HEK293 (cell line): ENCODE data around the gene PLCL1.

Experiments
- CTCF ChIA-PET: fragments of 350-600 bp; formaldehyde crosslinking; extraction: SDS; loops from one replicate; lab custom pipeline; 2021; ENCODE audit warnings: antibody characterized with exemption; lab: Yijun Ruan, JAX
- POLR2A ChIA-PET: fragments of 300-600 bp; formaldehyde crosslinking; extraction: SDS; loops from one replicate; lab custom pipeline; 2020; ENCODE audit warnings: antibody characterized with exemption, inconsistent platforms; lab: Yijun Ruan, JAX
- H3K27ac ChIP-seq: fragments of 200-500 bp; sonication (Bioruptor generic); 2 replicates; pipeline ENCODE4 v1.5.1; 2014; ENCODE audit warnings: low read depth, low read length, control low read depth, inconsistent platforms; ENCODE audit errors: extremely low read depth
- H3K36me3 ChIP-seq, 2 experiments: fragments of 200-500 bp in 1 of 2; sonication (Bioruptor generic) in 1 of 2; 1 replicate in 1 of 2; 2 replicates in 1 of 2; pipeline ENCODE4 v1.5.1; 2014 to 2017; ENCODE audit warnings: inconsistent platforms in 2 of 2, low read length in 2 of 2; ENCODE audit not compliant: control insufficient read depth in 2 of 2, insufficient read depth in 1 of 2
- H3K4me1 ChIP-seq: fragments of 200-500 bp; sonication (Bioruptor generic); 2 replicates; pipeline ENCODE4 v1.5.1; 2014; ENCODE audit warnings: mild to moderate bottlenecking, low read length, inconsistent platforms; ENCODE audit not compliant: control insufficient read depth, insufficient read depth
- H3K4me3 ChIP-seq: 2 replicates; pipeline ENCODE4 v1.5.1; 2011; ENCODE audit warnings: low read depth, mild to moderate bottlenecking, control low read depth, low read length, moderate library complexity
- H3K9me3 ChIP-seq: fragments of 200-500 bp; sonication (Bioruptor generic); 2 replicates; pipeline ENCODE4 v1.5.1; 2014; ENCODE audit warnings: low read depth, low read length, inconsistent platforms; ENCODE audit not compliant: control insufficient read depth, insufficient read depth
- GLI4 ChIP-seq: fragments of 450-650 bp; formaldehyde crosslinking; IDR thresholded peaks from 2 replicates; pipeline ENCODE4 v1.5.1; 2016; ENCODE audit warnings: missing biosample characterization, missing genetic modification characterization
- RBAK ChIP-seq: fragments of 450-650 bp; formaldehyde crosslinking; IDR thresholded peaks from 2 replicates; pipeline ENCODE4 v1.5.1; 2016; ENCODE audit warnings: missing biosample characterization, missing genetic modification characterization
- SETDB1 ChIP-seq: IDR thresholded peaks from one replicate; pipeline ENCODE4 v1.6.1; 2017; ENCODE audit warnings: mild to moderate bottlenecking, low read length, moderate library complexity, mixed read lengths; ENCODE audit not compliant: insufficient read length
- SP7 ChIP-seq: fragments of 450-650 bp; formaldehyde crosslinking; IDR thresholded peaks from 2 replicates; pipeline ENCODE4 v1.5.1; 2016; ENCODE audit warnings: missing biosample characterization, missing genetic modification characterization
- TRIM28 ChIP-seq: IDR thresholded peaks from 2 replicates; pipeline ENCODE4 v1.6.1; 2011; ENCODE audit warnings: low read length, control low read depth, borderline replicate concordance
- TSHZ1 ChIP-seq: fragments of 450-650 bp; formaldehyde crosslinking; IDR thresholded peaks from 2 replicates; pipeline ENCODE4 v1.5.1; 2016; ENCODE audit warnings: missing biosample characterization, missing genetic modification characterization, borderline replicate concordance
- ZBTB48 ChIP-seq: fragments of 450-650 bp; formaldehyde crosslinking; IDR thresholded peaks from 2 replicates; pipeline ENCODE4 v1.5.1; 2016; ENCODE audit warnings: missing biosample characterization, missing genetic modification characterization
- ZNF112 ChIP-seq: fragments of 450-650 bp; formaldehyde crosslinking; IDR thresholded peaks from 2 replicates; pipeline ENCODE4 v1.5.0; 2017; ENCODE audit warnings: missing biosample characterization, missing genetic modification characterization
- ZNF140 ChIP-seq: fragments of 450-650 bp; formaldehyde crosslinking; IDR thresholded peaks from 2 replicates; pipeline ENCODE4 v1.5.1; 2016; ENCODE audit warnings: missing biosample characterization, missing genetic modification characterization
- ZNF146 ChIP-seq: fragments of 450-650 bp; formaldehyde crosslinking; IDR thresholded peaks from 2 replicates; pipeline ENCODE4 v1.5.1; 2016; ENCODE audit warnings: missing biosample characterization, missing genetic modification characterization
- ZNF2 ChIP-seq: fragments of 450-650 bp; formaldehyde crosslinking; IDR thresholded peaks from 2 replicates; pipeline ENCODE4 v1.5.1; 2016; ENCODE audit warnings: missing biosample characterization, missing genetic modification characterization
- ZNF221 ChIP-seq: fragments of 450-650 bp; formaldehyde crosslinking; IDR thresholded peaks from 2 replicates; pipeline ENCODE4 v1.5.1; 2017; ENCODE audit warnings: missing biosample characterization, missing genetic modification characterization, borderline replicate concordance
- ZNF223 ChIP-seq: fragments of 450-650 bp; formaldehyde crosslinking; IDR thresholded peaks from 2 replicates; pipeline ENCODE4 v1.5.1; 2016; ENCODE audit warnings: missing biosample characterization, missing genetic modification characterization
- ZNF266 ChIP-seq: fragments of 450-650 bp; formaldehyde crosslinking; IDR thresholded peaks from 2 replicates; pipeline ENCODE4 v1.5.1; 2016; ENCODE audit warnings: missing biosample characterization, missing genetic modification characterization, low read depth
- ZNF341 ChIP-seq: fragments of 450-650 bp; formaldehyde crosslinking; IDR thresholded peaks from 2 replicates; pipeline ENCODE4; 2016; ENCODE audit warnings: low read depth, missing biosample characterization, missing genetic modification characterization
- ZNF416 ChIP-seq: fragments of 450-650 bp; formaldehyde crosslinking; IDR thresholded peaks from 2 replicates; pipeline ENCODE4 v1.5.1; 2016; ENCODE audit warnings: missing biosample characterization, missing genetic modification characterization
- ZNF426 ChIP-seq: fragments of 450-650 bp; formaldehyde crosslinking; IDR thresholded peaks from 2 replicates; pipeline ENCODE4 v1.5.1; 2017; ENCODE audit warnings: missing biosample characterization, missing genetic modification characterization, mild to moderate bottlenecking, inconsistent platforms, moderate library complexity
- ZNF530 ChIP-seq: fragments of 450-650 bp; formaldehyde crosslinking; IDR thresholded peaks from 2 replicates; pipeline ENCODE4 v1.5.1; 2016; ENCODE audit warnings: low read depth, missing biosample characterization, missing genetic modification characterization
- ZNF585B ChIP-seq: fragments of 450-650 bp; formaldehyde crosslinking; IDR thresholded peaks from 2 replicates; pipeline ENCODE4 v1.5.1; 2016; ENCODE audit warnings: missing biosample characterization, missing genetic modification characterization
- ZNF610 ChIP-seq: fragments of 450-650 bp; formaldehyde crosslinking; IDR thresholded peaks from 2 replicates; pipeline ENCODE4 v1.5.1; 2016; ENCODE audit warnings: missing biosample characterization, missing genetic modification characterization, borderline replicate concordance
- ZNF624 ChIP-seq: fragments of 450-650 bp; formaldehyde crosslinking; IDR thresholded peaks from 2 replicates; pipeline ENCODE4 v1.5.1; 2017; ENCODE audit warnings: missing biosample characterization, missing genetic modification characterization
- ZNF654 ChIP-seq: fragments of 450-650 bp; formaldehyde crosslinking; IDR thresholded peaks from 2 replicates; pipeline ENCODE4 v1.5.1; 2016; ENCODE audit warnings: low read depth, missing biosample characterization, missing genetic modification characterization
- ZNF768 ChIP-seq: fragments of 450-650 bp; formaldehyde crosslinking; IDR thresholded peaks from 2 replicates; pipeline ENCODE4 v1.5.1; 2018; ENCODE audit warnings: missing biosample characterization, mild to moderate bottlenecking, missing genetic modification characterization
- ZNF830 ChIP-seq: fragments of 450-650 bp; IDR thresholded peaks from 2 replicates; pipeline ENCODE4 v1.5.0; 2018; ENCODE audit warnings: missing biosample characterization, missing genetic modification characterization, low read depth, mild to moderate bottlenecking, moderate library complexity
- TF ChIP-seq, protein P1 (sequence below): fragments of 450-650 bp; formaldehyde crosslinking; IDR thresholded peaks from 2 replicates; pipeline ENCODE4 v1.5.1; 2017; ENCODE audit warnings: missing biosample characterization, missing genetic modification characterization

Gene PLCL1

GRCh38 chr2:198157314-198157713 is 352.9 kb downstream of the PLCL1 start:
- no peaks in the 10 kb centered on the region for H3K36me3 ChIP-seq
- ChIA-PET POLR2A (no interaction called here), CTCF (interaction anchor here (0.6 kb wide), 1 partner anchor 158 kb away, joined by 3 read pairs; no protein-coding TSS in a partner anchor)
- TF ChIP-seq ZNF223 (tag by site-specific recombination), result no peak
- TF ChIP-seq, protein P1, sequence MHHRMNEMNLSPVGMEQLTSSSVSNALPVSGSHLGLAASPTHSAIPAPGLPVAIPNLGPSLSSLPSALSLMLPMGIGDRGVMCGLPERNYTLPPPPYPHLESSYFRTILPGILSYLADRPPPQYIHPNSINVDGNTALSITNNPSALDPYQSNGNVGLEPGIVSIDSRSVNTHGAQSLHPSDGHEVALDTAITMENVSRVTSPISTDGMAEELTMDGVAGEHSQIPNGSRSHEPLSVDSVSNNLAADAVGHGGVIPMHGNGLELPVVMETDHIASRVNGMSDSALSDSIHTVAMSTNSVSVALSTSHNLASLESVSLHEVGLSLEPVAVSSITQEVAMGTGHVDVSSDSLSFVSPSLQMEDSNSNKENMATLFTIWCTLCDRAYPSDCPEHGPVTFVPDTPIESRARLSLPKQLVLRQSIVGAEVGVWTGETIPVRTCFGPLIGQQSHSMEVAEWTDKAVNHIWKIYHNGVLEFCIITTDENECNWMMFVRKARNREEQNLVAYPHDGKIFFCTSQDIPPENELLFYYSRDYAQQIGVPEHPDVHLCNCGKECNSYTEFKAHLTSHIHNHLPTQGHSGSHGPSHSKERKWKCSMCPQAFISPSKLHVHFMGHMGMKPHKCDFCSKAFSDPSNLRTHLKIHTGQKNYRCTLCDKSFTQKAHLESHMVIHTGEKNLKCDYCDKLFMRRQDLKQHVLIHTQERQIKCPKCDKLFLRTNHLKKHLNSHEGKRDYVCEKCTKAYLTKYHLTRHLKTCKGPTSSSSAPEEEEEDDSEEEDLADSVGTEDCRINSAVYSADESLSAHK (tag by site-specific recombination), result no peak
- peak; percentile 27; the same call in 1 of the 2 replicates for TF ChIP-seq TRIM28
- no peak for TF ChIP-seq ZNF146 (tag by site-specific recombination)
- peak; percentile 38 for TF ChIP-seq SETDB1
- peak; percentile 93 for TF ChIP-seq ZNF585B (tag by site-specific recombination)
- TF ChIP-seq ZNF610 (tag by site-specific recombination), result no peak
- no peak overlapping the region for H3K4me3 ChIP-seq
- no peaks in the 10 kb centered on the region for H3K9me3 ChIP-seq
- H3K27ac ChIP-seq, result no peak overlapping the region
- H3K4me1 ChIP-seq, result no peaks in the 10 kb centered on the region

DNA sequence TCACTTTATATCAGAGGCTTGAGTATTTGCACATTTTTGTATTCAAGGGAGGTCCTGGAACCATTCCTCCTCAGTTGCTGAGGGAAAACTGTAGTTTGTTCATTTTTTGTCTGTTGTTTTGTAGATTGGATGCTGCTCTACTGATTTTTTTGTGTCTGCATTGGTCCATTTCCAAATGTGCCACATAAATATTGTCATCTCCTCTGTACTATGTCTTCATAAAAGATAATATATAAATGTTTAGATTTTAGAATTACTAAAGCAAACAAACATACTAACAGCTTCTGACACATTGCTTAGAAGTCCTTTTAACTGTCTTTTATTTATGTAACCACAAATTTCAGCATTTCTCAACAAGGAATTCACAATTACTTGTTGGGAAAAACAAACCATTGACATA is 356.8 kb downstream of the PLCL1 start:
- TF ChIP-seq ZNF221 (tag by site-specific recombination), result no peak
- no peak for TF ChIP-seq ZNF2
- TF ChIP-seq ZBTB48, result no peak
- TF ChIP-seq ZNF146 (tag by site-specific recombination), result no peak
- TF ChIP-seq ZNF530 (tag by site-specific recombination), result no peak
- no peak for TF ChIP-seq ZNF341 (tag by site-specific recombination)
- TF ChIP-seq ZNF416, result no peak
- no peak for TF ChIP-seq TSHZ1
- TF ChIP-seq ZNF266 (tag by site-specific recombination), result no peak
- H3K4me1 ChIP-seq, result no peaks in the 10 kb centered on the region
- ChIA-PET POLR2A (no interaction called here), CTCF (no interaction called here)
- H3K27ac ChIP-seq, result no peak overlapping the region
- no peak overlapping the region for H3K4me3 ChIP-seq
- H3K36me3 ChIP-seq, result no peaks in the 10 kb centered on the region
- H3K9me3 ChIP-seq, result no peaks in the 10 kb centered on the region

DNA sequence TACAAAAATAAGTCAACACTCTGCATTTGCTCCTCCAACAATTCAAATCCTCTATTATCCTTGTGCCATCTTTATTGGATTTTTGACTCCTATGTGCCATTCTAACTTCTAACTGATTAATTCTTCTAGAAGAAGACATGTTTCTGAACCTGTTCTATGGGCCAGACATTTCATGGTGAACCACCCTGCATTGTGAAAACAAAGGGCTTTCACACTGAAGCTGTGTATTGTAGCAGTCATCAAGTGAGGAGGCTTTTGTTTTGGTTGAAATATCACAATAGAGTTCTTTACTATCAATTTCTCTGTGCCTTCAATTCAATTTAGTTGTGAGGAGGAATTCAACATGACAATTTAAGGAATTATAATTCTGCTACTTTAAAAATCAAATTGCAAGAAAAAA is 357.9 kb downstream of the PLCL1 start:
- Histone ChIP-seq H3K4me1 (no peaks in the 10 kb centered on the region), H3K4me3 (no peak overlapping the region), H3K36me3 (no peaks in the 10 kb centered on the region), H3K9me3 (no peaks in the 10 kb centered on the region), H3K27ac (no peak overlapping the region)
- TF ChIP-seq ZNF768 (tag by site-specific recombination), result no peak
- TF ChIP-seq ZNF654 (tag by site-specific recombination), result no peak
- TF ChIP-seq ZNF624 (tag by site-specific recombination), result no peak
- TF ChIP-seq ZNF140 (tag by site-specific recombination), result no peak
- no peak for TF ChIP-seq ZNF830 (tag by site-specific recombination)
- TF ChIP-seq RBAK (tag by site-specific recombination), result no peak
- no peak for TF ChIP-seq GLI4 (tag by site-specific recombination)
- TF ChIP-seq SP7 (tag by site-specific recombination), result no peak
- no peak for TF ChIP-seq ZNF112 (tag by site-specific recombination)
- no peak for TF ChIP-seq ZNF221 (tag by site-specific recombination)
- no peak for TF ChIP-seq ZNF426 (tag by site-specific recombination)
- CTCF ChIA-PET, result no interaction called here
- POLR2A ChIA-PET, result no interaction called here
